NK-92 (cell line): Measurements from ENCODE around the gene P4HB.
"Not testable (repeated sequence)": the region's sequence is repeated elsewhere in the genome, so short reads cannot be mapped to it uniquely, and the experiment has no call there.

Source experiments
- DNase-seq: peaks from one replicate; lab custom pipeline; 2025; ENCODE audit not compliant: unreplicated experiment; lab: John Stamatoyannopoulos, UW

The P4HB gene

DNA sequence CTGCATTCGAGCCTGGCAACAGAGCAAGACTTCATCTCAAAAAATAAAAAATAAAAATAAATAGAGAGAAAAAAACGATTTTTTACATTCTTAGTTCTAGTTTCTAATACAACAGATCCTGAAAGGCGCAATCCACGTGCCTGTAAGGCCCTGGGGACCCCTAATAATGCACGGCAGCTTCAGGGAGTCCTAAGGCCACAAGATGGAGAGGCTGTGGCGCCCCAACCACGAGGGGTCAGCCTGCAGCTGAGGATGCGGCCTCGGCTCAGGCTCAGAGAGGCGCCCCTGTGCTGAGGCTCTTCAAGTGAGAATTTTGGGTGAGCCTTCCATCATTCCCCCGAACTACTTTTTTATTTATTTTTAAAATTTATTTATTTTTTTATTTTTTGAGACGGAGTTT is 10.9 kb downstream of the P4HB start:
- no peak for DNase-seq

GRCh38 chr17:81846743-81847689 is 13.3 kb downstream of the P4HB start:
- no peak for DNase-seq

DNA sequence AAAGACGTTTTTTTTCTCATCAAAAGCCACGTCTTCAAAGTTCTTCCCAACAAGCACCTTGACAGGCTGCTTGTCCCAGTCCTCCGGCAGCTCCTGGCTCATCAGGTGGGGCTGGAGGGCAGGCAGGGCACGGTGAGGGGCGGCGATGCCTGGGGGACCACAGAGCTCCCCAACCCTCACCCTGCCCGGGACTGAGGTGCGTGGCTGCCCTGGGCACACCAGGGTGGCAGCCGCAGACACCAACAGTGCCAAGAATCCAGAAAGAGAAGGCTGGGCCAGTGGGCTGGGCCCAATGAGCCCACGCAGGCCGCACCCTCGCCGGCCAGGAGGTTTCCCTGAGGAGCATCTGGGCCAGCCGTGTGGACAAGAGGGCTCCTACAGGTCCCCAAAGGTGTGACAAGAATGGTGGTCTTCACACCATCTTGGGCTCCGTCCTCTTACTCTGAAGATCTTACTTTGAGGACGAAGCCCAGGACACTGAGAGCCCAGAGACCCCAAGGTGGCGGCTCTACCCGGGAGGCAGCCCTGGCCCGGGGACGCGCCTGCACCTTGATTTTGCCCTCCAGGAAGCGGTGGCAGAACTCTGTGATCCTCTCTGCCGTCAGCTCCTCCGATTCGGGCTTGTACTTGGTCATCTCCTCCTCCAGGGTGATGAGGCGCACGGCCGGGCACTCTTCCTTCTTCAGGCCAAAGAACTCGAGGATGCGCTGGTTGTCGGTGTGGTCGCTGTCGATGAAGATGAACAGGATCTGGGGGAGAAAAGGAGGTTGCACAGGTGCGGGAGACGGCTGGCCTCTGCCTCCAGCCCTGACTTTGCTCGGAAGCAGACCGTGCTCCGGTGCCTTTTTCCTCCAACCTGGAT is 14.2 kb downstream of the P4HB start:
- no peak for DNase-seq

GRCh38 chr17:81845361-81845760 is 15.0 kb downstream of the P4HB start:
- no peak for DNase-seq

GRCh38 chr17:81844887-81845286 is 15.4 kb downstream of the P4HB start:
- DNase-seq, result no peak

DNA sequence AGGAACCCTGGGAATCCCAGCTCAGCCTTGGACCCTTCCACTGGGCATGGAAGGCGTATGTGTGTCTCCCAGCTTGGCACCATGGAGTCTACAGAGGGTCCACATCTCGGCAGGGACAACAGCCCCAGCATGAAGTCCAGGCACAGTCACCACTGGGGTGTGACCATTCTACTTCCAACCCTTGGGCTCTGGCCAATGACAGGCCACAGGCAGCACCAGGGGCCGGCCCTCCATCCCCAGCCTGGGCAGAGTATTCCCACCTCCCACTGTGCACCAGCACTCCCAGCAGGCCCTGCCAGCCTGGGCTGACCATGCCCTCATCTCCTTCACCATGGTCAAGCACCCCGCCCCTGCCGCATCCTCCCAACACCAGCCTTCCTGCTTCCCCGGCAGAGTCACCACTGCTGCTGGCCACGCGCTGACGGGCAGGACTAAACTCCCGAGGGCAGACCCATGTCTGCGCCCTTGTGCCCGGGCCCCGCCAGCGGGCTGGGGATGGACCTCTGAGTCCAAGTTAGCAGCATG is 15.9 kb downstream of the P4HB start:
- DNase-seq, result no peak

DNA sequence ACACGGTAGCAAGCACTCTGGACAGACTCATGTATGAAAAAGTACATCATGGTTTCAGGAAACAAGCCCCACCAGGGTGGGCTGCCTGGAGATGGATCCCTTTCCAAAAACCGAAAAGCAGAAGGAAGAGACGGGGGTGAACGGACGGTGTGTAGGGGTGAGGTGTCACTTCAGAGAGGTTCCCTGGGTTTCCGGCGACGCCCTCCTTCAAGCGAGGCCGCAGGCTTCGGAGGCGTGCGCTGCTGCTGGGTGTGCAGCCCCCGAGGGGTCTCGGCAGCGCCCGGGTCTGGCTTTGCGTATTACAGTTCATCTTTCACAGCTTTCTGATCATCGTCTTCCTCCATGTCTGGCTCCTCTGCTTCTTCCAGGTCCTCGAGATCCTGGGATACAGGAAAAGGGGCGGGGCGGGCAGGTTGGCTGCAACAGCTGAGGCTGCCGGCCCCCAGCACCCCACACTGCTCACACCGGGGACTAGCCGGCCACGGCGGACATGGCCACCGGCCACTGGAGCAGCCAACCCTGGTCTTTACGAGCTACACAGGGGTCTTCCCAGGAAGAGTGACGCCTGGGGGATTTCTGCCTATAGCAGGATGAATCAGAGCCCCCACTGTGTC is 16.5 kb downstream of the P4HB start:
- DNase-seq, result no peak

DNA sequence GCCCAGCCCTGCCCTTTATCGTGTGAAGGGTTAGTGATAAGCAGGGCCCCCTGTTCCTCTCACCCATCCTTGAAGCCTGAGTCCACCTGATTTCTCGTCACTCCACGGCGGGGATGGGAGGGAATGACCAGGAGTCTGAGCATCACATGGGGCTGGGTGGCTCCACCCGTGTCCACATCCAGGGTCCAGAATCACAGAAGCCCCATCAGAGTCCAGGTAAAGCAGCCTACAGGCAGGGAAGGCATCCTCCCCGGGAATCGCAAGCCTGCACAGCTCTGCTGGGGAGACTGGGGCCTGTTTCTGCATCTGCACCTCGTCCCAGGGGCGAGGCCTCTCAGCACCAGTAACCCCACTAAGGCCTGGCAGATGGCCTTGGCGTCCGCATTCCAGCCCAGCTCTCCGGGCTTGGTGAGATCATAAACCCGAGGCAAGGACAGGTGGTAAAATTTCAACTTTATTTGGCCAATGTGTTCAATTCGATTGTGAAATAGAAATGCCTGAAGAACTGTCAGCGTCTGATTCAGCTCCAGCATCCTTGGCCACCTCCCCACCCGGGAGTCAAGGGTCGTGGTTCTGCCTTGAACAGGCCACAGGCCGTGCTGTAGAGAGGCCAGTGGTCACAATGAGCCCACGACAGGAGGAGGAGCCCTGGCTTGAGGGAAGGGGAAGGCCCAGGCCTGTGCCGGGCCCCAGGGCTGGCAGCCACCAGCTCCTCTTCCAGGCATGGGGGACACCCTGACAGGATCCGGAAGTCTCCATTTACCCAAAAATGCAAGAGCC is 17.4 kb downstream of the P4HB start:
- DNase-seq, result no peak

- DNase-seq, result no peak
Measured at GRCh38 chr17:81842378-81842724, 18.0 kb downstream of the P4HB start.

DNA sequence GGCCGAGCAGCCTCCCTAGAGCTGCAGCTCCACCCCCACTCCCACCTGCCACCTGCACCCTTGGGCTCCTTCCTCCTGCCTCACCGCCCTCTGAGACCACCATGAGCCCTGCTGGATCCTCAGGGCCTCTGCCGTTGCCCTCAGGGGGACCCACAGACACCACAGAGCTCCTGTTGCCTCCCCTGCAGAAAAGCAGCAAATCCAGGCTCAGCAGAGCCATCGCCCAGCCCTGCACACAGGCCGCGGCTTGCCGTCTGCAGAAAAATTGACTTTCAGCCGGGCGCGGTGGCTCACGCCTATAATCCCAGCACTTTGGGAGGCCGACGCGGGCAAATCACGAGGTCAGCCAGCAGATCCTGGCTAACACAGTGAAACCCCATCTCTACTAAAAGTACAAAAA is 18.5 kb downstream of the P4HB start:
- no peak for DNase-seq

DNA sequence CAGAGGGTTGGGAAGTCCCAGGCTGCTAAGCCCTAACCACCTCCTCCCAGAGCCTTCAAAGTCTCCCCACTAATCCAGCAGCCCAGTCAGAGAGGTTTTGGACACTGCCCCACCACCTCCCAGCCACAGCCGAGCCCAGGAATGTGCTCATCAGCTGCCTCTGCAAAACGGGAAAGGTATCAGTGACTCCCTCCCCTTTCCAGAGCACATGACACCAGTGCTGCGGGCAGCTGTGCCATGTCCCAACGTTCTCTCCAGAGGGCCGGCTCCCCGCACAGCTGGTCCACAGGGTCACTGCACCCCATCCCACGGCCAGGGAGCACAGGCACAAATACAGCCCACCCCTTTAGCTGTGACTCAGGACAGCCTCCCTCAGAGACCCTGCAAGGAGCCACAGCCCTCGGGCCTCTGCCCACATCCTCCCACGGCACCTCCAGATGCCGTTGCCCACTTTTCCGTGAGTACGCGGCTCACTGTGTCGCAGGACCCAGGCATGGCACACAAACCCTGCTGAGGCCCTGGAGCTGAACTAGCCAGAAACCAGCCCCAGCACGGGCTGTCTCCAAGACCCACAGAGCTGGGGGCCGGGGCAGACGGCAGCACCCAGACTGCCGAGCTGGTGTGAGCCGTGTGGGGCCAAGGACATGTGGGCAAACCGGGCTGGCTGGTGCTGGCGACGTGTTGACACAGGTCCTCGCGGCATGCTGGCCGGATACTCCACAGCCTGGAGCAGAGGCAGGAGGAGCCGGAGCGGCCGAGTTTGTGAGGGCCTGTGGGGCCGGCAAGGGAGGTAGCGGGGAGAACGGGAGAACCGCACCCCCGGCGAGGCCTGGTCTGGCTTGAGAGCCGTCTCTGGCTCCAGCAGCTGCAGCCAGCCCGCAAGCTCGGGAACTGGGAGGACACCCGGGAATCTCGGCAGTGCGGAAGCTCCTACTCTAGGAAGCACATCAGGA is 19.2 kb downstream of the P4HB start:
- no peak for DNase-seq

DNA sequence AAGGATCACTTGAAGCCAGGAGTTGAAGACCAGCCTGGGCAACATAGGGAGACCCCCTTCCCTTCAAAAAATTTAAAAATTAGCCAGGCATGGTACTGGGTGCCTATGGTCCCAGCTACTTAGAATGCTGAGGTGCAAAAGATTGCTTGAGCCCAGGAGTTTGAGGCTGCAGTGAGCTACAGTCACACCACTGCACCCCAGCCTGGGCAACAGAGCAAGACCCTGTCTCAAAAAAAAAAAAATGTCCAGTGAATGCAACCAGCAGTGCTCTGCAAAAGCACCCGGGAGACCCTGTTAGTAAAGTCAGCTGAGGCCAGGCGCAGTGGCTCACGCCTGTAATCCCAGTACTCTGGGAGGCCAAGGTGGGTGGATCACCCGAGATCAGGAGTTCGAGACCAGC is 20.3 kb downstream of the P4HB start:
- not testable (repeated sequence) for DNase-seq

DNA sequence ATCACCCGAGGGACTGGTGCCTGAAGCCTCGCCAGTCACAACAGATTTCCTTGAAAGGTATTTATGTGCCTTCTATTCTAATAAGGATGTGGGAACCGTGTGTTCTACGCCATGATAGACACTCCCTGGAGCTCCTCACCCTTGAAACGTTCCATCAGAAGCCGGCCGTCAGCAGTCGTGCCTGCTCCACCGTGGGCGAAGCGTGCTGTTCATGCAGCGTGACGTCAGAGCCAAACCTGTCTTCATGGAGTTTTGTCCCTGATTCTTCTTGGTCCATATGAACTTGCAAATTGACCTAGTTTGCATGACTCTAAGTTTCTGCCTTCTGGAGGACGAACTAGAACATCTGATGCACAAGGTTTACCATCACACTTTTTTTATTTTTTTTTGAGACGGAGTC is 21.0 kb downstream of the P4HB start:
- DNase-seq, result no peak

DNA sequence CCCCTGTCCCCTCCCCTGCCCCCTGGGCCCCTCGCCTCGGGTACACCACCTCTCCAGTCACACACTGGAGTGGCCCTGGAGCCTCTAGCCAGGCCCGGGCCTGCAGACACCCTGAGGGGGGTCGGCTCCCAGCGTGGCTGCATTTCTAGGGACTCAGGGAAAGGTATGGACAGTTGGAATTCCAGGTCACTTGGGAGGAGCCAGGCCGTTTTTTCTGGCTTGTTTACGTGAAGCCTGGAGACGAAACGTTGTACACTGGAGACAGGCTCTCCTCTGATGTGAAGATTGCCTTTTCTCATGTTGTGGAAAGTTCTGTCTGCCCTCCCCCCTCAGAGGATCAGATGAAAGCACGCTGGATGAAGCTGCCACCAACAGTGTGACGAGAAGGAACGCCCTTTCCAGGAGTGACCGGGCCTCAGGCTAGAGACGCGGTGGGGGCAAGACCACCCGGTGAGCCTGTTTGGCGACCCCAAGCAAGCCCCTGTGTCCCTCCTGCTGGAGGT is 21.5 kb downstream of the P4HB start:
- DNase-seq, result no peak

GRCh38 chr17:81837641-81838040 is 22.7 kb downstream of the P4HB start:
- no peak for DNase-seq

DNA sequence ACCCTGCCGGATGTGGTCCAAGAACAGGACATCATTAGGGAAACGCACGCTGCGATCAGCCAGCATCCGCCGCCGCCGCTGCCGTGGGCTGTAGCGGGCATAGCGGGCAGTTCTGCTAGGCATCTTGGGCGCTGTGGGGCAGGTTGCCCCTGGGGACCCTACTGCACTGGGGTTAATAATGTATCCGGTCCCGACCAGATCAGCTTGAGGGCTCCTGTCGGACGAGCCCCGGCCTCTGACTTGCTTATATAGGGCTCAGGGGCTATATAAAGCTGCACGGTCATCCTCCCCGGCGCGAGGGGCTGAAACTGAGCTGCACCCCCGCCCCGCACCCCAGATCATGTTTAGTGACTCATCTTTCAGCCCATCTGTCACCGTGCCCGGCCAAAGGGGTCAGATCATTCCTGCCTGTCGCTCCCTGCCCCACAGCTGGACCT is 25.5 kb downstream of the P4HB start, which contains the start of gene PPP1R27:
Gene PPP1R27, minus strand, starts transcription at position 220 of the 437 bp plus-strand sequence. Its CDS starts 97 bp downstream, at position 123.
- DNase-seq, result no peak

GRCh38 chr17:81833921-81834830 is 26.2 kb downstream of the P4HB start:
- DNase-seq, result no peak
